K562 (cell line): ENCODE results near the gene SIRT2. TPM values are rescaled to one million over a fixed set of nuclear protein-coding genes. Genes with fewer than 3 reads are reported as not detected.

Experiments used
- BCLAF1 ChIP-seq, 2 experiments: fragments of 450-650 bp in 1 of 2; IDR thresholded peaks; 2 replicates each; pipeline ENCODE4 v1.6.1; 2011 to 2017; ENCODE audit warnings: low read depth in 2 of 2, antibody characterized with exemption in 1 of 2, borderline replicate concordance in 1 of 2, low read length in 1 of 2, mild to moderate bottlenecking in 1 of 2, mixed read lengths in 1 of 2; ENCODE audit not compliant: control insufficient read depth in 1 of 2
- EP400 ChIP-seq: fragments of 450-650 bp; IDR thresholded peaks from 2 replicates; pipeline ENCODE4 v1.6.1; 2017; ENCODE audit warnings: antibody characterized with exemption, mild to moderate bottlenecking, moderate library complexity
- GATAD2B ChIP-seq: fragments of 450-650 bp; IDR thresholded peaks from 2 replicates; pipeline ENCODE4 v1.6.1; 2017; ENCODE audit warnings: mild to moderate bottlenecking, borderline replicate concordance
- HMG20A ChIP-seq: fragments of 450-650 bp; formaldehyde crosslinking; conservative IDR thresholded peaks from 2 replicates; pipeline ENCODE4 v1.4.0; 2020; ENCODE audit warnings: mild to moderate bottlenecking, mixed read lengths
- MBD2 ChIP-seq: sonication (generic); IDR thresholded peaks from 2 replicates; pipeline ENCODE4 v1.6.1; 2016; ENCODE audit warnings: low read depth, borderline replicate concordance
- MTA2 ChIP-seq: fragments of 450-650 bp; IDR thresholded peaks from 2 replicates; pipeline ENCODE4 v1.6.1; 2016; ENCODE audit warnings: low read depth
- NEUROD1 ChIP-seq: fragments of 150-350 bp; IDR thresholded peaks from 2 replicates; pipeline ENCODE4 v1.6.1; 2014; ENCODE audit warnings: borderline replicate concordance, low read length, low read depth; ENCODE audit not compliant: partially characterized antibody
- POLR2A ChIP-seq: fragments of 450-650 bp; conservative IDR thresholded peaks from 2 replicates; pipeline ENCODE4 v1.6.1; 2016
- SUPT5H ChIP-seq: fragments of 450-650 bp; IDR thresholded peaks from 2 replicates; pipeline ENCODE4 v1.6.1; 2016
- TAF9B ChIP-seq: fragments of 450-650 bp; IDR thresholded peaks from 2 replicates; pipeline ENCODE4 v1.6.1; 2018; ENCODE audit warnings: mild to moderate bottlenecking; ENCODE audit not compliant: partially characterized antibody
- TRIM25 ChIP-seq: fragments of 450-650 bp; IDR thresholded peaks from 2 replicates; pipeline ENCODE4 v1.7.0; 2016; ENCODE audit warnings: borderline replicate concordance
- XRCC4 ChIP-seq: IDR thresholded peaks from one replicate; pipeline ENCODE4 v1.6.1; 2011; ENCODE audit not compliant: insufficient read depth, insufficient read length; ENCODE audit errors: extremely low read depth
- ZKSCAN8 ChIP-seq: fragments of 200-800 bp; sonication (Bioruptor generic); IDR thresholded peaks from 2 replicates; pipeline ENCODE4 v1.6.1; 2016; ENCODE audit warnings: missing genetic modification characterization, missing compliant biosample characterization
- polyA plus RNA-seq, 8 experiments: library from polyadenylated mRNA; depleted of rRNA in 4 of 8; stranded (reverse) in 5 of 8; unstranded in 3 of 8; fragments of >200 nt; fragmentation: Nextera tagmentation in 2 of 8; fragmentation: Illumina TruSeq in 1 of 8; extraction: Ambion mirVana in 2 of 8; extraction: Trizol in 1 of 8; gene quantifications; 2 replicates each; pipeline versions ENCODE4 v1.2.1 to v1.2.3, GENCODE V29; 2011 to 2014; ENCODE audit warnings: inconsistent platforms in 1 of 8, missing spikeins in 1 of 8
- total RNA-seq, 7 experiments: library from RNA; depleted of rRNA in 6 of 7; stranded (reverse); fragments of >200 nt in 6 of 7; fragmentation: Illumina TruSeq in 2 of 7; extraction: Trizol in 2 of 7; gene quantifications; 2 replicates each; pipeline versions ENCODE4 v1.2.1 to v1.2.3, GENCODE V29; 2011 to 2021; ENCODE audit warnings: low replicate concordance in 1 of 7

The SIRT2 gene
- total and polyA plus RNA-seq, 9 of the 15 experiments (the other 6 are each of a cell fraction or from before 2014, with no cell fraction given), result 2.3 to 35.2 (median 22.9) TPM

GRCh38 chr19:38849147-38849859, 50.1 kb downstream of the SIRT2 start (continued):
- TF ChIP-seq XRCC4 (no peak), TAF9B (no peak), ZKSCAN8 (CRISPR knock-in tag) (no peak), GATAD2B (0 out of 2 replicates have a peak, but pooled peaks have one; percentile 77), EP400 (peak; percentile 80), BCLAF1 (IDR thresholded peaks at IDR 0.05; ENCODE audit: borderline replicate concordance in 1 of 2, control insufficient read depth in 1 of 2, low read depth in 2 of 2, low read length in 1 of 2) (no peak), NEUROD1 (peak; percentile 57), SUPT5H (no peak; the same call in none of the 2 replicates), MTA2 (no peak), MBD2 (no peak), POLR2A (peak; percentile 8), HMG20A (CRISPR knock-in tag) (peak; percentile 73; the same call in 1 of the 2 replicates), TRIM25 (no peak)
